NCI-H2227 (cell line): ENCODE results near the gene ZNF664.

ENCODE experiments used
- DNase-seq: peaks from one replicate; lab custom pipeline; 2025; ENCODE audit not compliant: unreplicated experiment; lab: John Stamatoyannopoulos, UW

Gene ZNF664

GRCh38 chr12:124059752-124060151 is 86.7 kb downstream of the ZNF664 start:
- DNase-seq: no peak
